Thyroid gland (tissue), 4 donors: ENCODE data around the gene EPB41L1. TPM values are rescaled to one million over a fixed set of nuclear protein-coding genes. Genes with fewer than 3 reads are reported as not detected.

Source experiments
- DNase-seq, 2 donors: peaks; one replicate each; pipeline ENCODE4 v3.0.0-alpha.2; 2019
- H3K27ac ChIP-seq, 3 donors: fragments of 200-600 bp; sonication (generic); 1 replicate in 2 of 3; 2 replicates in 1 of 3; pipeline ENCODE4 v1.5.1; 2016 to 2019; ENCODE audit warnings: mild to moderate bottlenecking in 1 of 3, moderate library complexity in 1 of 3
- H3K27me3 ChIP-seq: fragments of 200-600 bp; sonication (generic); one replicate; pipeline ENCODE4 v1.5.1; 2019
- H3K36me3 ChIP-seq, 2 donors: fragments of 200-600 bp; sonication (generic); one replicate each; pipeline ENCODE4 v1.5.1; 2016 to 2019
- H3K4me1 ChIP-seq, 2 donors: fragments of 200-600 bp; sonication (generic); one replicate each; pipeline ENCODE4 v1.5.1; 2017 to 2019
- H3K4me3 ChIP-seq, 3 donors: fragments of 200-600 bp; sonication (generic); replicated peaks in 1 of 3; 1 replicate in 2 of 3; 2 replicates in 1 of 3; pipeline ENCODE4 v1.5.1; 2016; ENCODE audit warnings: mild to moderate bottlenecking in 1 of 3
- H3K9me3 ChIP-seq: fragments of 200-600 bp; sonication (generic); one replicate; pipeline ENCODE4 v1.5.1; 2017
- POLR2A ChIP-seq, 2 donors: fragments of 450-650 bp; IDR thresholded peaks; one replicate each; pipeline ENCODE4 v1.6.1; 2017; ENCODE audit warnings: antibody characterized with exemption in 2 of 2, mild to moderate bottlenecking in 2 of 2, moderate library complexity in 1 of 2
- WGBS, 2 donors: methylation state at CpG; one replicate each; pipeline ENCODE4 v1.1.5; 2017; 5-methylcytosine and 5-hydroxymethylcytosine counted together
- intact Hi-C: fragments of 100-400 bp; cut with DNase I; formaldehyde crosslinking; loops from one replicate; pipeline ENCODE4 v1.15.1; 2023
- total RNA-seq, 4 donors: library from RNA; depleted of rRNA; stranded (reverse); fragments of >200 nt; gene quantifications; one replicate each; pipeline ENCODE4 v1.2.3, GENCODE V29; 2016
- TF ChIP-seq, protein P1 (sequence below), 6 experiments: fragments of 200-600 bp in 3 of 6; fragments of 450-650 bp in 3 of 6; sonication (generic) in 3 of 6; IDR thresholded peaks; one replicate each; pipeline ENCODE4 v1.5.1; 2016 to 2019; ENCODE audit warnings: antibody characterized with exemption in 6 of 6, mild to moderate bottlenecking in 2 of 6, inconsistent platforms in 1 of 6, moderate library complexity in 1 of 6

EPB41L1 gene
- total RNA-seq, 4 donors from 2014 or later: 15.4 to 75.2 (median 42.3) TPM

DNA sequence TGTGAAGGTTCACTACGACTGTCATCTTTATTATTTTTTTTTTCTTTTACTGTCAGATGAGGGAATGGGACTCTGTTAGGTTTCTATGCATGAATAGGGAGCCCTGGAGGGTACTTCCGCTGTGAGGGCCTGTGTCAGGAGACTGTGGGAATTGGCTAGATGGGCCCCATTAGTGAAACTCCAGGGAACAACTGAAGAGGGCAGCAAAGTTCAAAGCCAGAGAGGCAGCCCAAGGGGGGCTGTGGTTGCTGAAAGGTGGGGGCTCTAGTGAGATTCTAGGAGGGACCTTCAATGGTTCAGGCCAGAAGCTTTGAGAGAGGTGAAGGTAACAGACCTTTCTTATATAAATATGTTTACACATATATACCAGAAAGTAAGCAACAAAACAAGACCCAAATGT lies 13.2 kb upstream of the EPB41L1 start:
- TF ChIP-seq POLR2A (IDR thresholded peaks at IDR 0.05): no peak
- TF ChIP-seq, protein P1, sequence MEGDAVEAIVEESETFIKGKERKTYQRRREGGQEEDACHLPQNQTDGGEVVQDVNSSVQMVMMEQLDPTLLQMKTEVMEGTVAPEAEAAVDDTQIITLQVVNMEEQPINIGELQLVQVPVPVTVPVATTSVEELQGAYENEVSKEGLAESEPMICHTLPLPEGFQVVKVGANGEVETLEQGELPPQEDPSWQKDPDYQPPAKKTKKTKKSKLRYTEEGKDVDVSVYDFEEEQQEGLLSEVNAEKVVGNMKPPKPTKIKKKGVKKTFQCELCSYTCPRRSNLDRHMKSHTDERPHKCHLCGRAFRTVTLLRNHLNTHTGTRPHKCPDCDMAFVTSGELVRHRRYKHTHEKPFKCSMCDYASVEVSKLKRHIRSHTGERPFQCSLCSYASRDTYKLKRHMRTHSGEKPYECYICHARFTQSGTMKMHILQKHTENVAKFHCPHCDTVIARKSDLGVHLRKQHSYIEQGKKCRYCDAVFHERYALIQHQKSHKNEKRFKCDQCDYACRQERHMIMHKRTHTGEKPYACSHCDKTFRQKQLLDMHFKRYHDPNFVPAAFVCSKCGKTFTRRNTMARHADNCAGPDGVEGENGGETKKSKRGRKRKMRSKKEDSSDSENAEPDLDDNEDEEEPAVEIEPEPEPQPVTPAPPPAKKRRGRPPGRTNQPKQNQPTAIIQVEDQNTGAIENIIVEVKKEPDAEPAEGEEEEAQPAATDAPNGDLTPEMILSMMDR (IDR thresholded peaks at IDR 0.05): no peak
- H3K9me3 ChIP-seq: no peaks in the 10 kb centered on the region
- intact Hi-C loops: loop anchor here (5.0 kb wide), 1 partner anchor 144 kb away; no protein-coding TSS in a partner anchor
- H3K4me3 ChIP-seq: no peak overlapping the region
- no peaks in the 10 kb centered on the region for H3K27me3 ChIP-seq
- DNase-seq: no peak
- H3K4me1 ChIP-seq: peaks cover 14 to 23% of the 10 kb centered on the region in 2 donors
- 83 to 93% methylated on average over 2 of the region's 2 CpGs for WGBS, 2 donors
- no peak overlapping the region for H3K27ac ChIP-seq
- H3K36me3 ChIP-seq: no peaks in the 10 kb centered on the region

DNA sequence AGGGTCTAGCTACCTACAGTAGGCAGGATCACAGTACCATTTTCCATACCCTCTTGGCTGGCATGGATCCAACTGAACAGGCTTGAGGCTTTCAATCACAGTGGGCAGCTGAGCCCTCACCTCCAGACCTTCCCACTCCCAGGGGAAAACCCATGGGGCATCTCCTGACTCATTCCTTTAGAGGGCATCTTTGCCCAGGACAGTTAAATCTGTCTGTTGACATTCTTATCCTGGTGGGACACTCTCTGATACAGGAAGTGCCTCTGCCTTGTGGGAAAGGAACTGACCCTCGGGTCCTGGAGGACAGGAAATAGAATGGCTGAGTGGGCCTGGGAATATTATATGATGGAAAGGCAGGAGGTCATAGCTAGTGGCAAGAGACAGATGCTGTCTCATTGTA lies 10.2 kb upstream of the EPB41L1 start:
- intact Hi-C loops: loop anchor here (5.0 kb wide), 1 partner anchor 147 kb away; no protein-coding TSS in a partner anchor
- 40 to 68% methylated on average over 1 of the region's 1 CpG for WGBS, 2 donors
- Histone ChIP-seq H3K4me1 (peaks cover 16 to 30% of the 10 kb centered on the region in 2 donors), H3K27me3 (no peaks in the 10 kb centered on the region), H3K27ac (no peak overlapping the region), H3K36me3 (no peaks in the 10 kb centered on the region), H3K9me3 (no peaks in the 10 kb centered on the region), H3K4me3 (no peak overlapping the region)
- TF ChIP-seq, protein P1 (IDR thresholded peaks at IDR 0.05): no peak
- no peak for TF ChIP-seq POLR2A (IDR thresholded peaks at IDR 0.05)
- DNase-seq: peak in 1 of 2 donors; percentile 11

DNA sequence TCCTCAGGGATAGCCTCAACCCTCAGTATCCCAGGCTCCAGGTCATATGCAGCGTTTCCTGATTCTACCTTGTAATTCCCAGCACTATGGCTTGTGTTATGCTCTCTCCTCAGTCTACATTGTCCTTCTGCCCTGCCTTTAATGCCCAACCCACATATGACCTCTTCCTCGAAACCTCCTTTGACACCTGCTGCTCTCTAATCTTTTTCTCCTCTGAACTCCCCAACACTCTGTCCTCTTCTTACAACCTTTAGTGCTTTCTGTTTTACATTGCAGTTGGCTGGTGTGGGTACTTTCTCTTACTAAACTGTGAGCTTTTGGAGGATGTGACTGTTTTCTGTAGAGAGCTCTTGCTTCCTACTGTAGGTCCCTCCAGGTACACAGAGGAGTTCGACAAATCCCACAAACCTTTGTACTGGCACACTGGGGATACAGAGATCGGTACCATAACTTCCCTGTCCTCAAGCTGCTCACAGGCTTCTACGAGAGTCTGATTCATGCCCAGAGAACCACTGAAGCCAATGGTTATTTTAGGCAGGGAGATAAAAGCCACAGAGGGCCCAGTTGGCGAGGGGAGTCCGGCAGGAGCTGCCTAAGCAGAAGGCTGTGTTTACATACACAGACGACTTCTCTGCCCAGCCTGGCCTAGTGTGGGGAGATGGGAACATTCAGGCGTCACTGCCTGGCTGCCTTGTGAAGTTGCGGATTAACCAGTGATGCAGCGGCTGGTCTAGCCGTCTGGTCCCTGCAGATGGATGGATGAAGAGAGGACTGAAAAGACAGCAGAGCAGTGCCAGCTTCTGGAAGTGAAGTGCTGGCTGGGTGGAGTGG lies 8.4 kb upstream of the EPB41L1 start:
- Histone ChIP-seq H3K27me3 (no peaks in the 10 kb centered on the region), H3K27ac (peak overlapping the region; percentile 39 to 83 (median 50)), H3K9me3 (no peaks in the 10 kb centered on the region), H3K36me3 (no peaks in the 10 kb centered on the region), H3K4me3 (no peak overlapping the region), H3K4me1 (peaks cover 16 to 33% of the 10 kb centered on the region in 2 donors)
- DNase-seq: peak; percentile 79 to 87
- 49 to 52% methylated on average over 12 of the region's 12 CpGs for WGBS, 2 donors
- TF ChIP-seq POLR2A (IDR thresholded peaks at IDR 0.05): peak in 1 of 2 donors; percentile 24
- TF ChIP-seq, protein P1 (IDR thresholded peaks at IDR 0.05): no peak
- intact Hi-C loops: no loop called here

DNA sequence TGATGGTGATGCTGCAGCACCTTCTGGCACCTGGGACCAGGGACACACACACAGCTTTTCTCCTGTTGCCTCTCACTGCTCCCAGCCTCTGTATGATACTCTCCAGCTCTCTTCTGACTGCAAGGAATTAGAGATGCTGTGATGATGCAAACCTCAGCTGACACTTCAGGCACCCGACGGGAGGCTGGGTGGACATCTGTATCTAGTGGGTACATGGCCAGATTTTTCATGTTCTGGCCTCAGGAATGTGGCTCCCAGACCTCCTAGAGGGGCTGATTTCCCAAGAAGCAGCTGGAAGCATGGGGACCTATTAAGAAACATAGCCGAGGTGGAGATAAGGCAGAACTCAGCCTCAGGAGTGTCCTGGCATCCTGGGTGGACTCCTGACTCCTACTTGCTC lies 6.8 kb upstream of the EPB41L1 start:
- Histone ChIP-seq H3K9me3 (no peaks in the 10 kb centered on the region), H3K36me3 (no peaks in the 10 kb centered on the region), H3K27me3 (no peaks in the 10 kb centered on the region), H3K4me3 (no peak overlapping the region), H3K27ac (no peak overlapping the region), H3K4me1 (peaks cover 11 to 28% of the 10 kb centered on the region in 2 donors)
- TF ChIP-seq, protein P1 (IDR thresholded peaks at IDR 0.05): no peak
- TF ChIP-seq POLR2A (IDR thresholded peaks at IDR 0.05): no peak
- WGBS, 2 donors: 58 to 83% methylated on average over 3 of the region's 3 CpGs
- no peak for DNase-seq
- intact Hi-C loops: no loop called here

DNA sequence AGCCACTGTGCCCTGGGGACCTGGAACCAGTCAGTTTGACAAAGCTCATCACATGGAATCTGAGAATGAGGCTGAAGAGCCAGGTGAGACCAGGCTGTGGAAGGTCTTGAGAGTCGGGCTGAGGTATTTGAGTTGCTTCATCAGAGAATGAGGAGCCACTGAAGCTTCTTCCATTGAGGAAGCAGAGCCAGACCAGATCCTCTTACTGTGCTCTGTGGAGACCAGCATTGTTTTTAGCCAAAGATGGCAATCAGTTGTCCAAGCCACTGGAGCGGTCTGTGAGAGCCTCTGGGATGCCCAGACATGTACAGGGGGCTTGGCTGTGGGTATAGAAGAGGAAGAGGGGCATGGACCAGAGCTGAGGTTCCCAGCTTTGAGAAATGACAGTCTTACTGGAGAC lies 6.1 kb upstream of the EPB41L1 start:
- no peaks in the 10 kb centered on the region for H3K9me3 ChIP-seq
- DNase-seq: no peak
- no peaks in the 10 kb centered on the region for H3K36me3 ChIP-seq
- intact Hi-C loops: no loop called here
- no peaks in the 10 kb centered on the region for H3K27me3 ChIP-seq
- 82 to 92% methylated on average over 2 of the region's 2 CpGs for WGBS, 2 donors
- TF ChIP-seq, protein P1 (IDR thresholded peaks at IDR 0.05): no peak
- TF ChIP-seq POLR2A (IDR thresholded peaks at IDR 0.05): no peak
- H3K4me3 ChIP-seq: no peak overlapping the region
- no peak overlapping the region for H3K27ac ChIP-seq
- peaks cover 13 to 26% of the 10 kb centered on the region in 2 donors for H3K4me1 ChIP-seq
